CD4-positive, alpha-beta T cell treated with Interleukin-2 at 100 ng/mL for 4 hours (primary cell): ENCODE measurements around the gene USP48.
A peak's percentile ranks its signal among the peaks of the same experiment; 100 is the strongest.
"Not testable (repeated sequence)": the region's sequence is repeated elsewhere in the genome, so short reads cannot be mapped to it uniquely, and the experiment has no call there.

Experiments used
- DNase-seq: peaks from one replicate; pipeline ENCODE4 v3.0.0-alpha.2; 2020; ENCODE audit warnings: low spot score

USP48 gene, protein sequence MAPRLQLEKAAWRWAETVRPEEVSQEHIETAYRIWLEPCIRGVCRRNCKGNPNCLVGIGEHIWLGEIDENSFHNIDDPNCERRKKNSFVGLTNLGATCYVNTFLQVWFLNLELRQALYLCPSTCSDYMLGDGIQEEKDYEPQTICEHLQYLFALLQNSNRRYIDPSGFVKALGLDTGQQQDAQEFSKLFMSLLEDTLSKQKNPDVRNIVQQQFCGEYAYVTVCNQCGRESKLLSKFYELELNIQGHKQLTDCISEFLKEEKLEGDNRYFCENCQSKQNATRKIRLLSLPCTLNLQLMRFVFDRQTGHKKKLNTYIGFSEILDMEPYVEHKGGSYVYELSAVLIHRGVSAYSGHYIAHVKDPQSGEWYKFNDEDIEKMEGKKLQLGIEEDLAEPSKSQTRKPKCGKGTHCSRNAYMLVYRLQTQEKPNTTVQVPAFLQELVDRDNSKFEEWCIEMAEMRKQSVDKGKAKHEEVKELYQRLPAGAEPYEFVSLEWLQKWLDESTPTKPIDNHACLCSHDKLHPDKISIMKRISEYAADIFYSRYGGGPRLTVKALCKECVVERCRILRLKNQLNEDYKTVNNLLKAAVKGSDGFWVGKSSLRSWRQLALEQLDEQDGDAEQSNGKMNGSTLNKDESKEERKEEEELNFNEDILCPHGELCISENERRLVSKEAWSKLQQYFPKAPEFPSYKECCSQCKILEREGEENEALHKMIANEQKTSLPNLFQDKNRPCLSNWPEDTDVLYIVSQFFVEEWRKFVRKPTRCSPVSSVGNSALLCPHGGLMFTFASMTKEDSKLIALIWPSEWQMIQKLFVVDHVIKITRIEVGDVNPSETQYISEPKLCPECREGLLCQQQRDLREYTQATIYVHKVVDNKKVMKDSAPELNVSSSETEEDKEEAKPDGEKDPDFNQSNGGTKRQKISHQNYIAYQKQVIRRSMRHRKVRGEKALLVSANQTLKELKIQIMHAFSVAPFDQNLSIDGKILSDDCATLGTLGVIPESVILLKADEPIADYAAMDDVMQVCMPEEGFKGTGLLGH

DNA sequence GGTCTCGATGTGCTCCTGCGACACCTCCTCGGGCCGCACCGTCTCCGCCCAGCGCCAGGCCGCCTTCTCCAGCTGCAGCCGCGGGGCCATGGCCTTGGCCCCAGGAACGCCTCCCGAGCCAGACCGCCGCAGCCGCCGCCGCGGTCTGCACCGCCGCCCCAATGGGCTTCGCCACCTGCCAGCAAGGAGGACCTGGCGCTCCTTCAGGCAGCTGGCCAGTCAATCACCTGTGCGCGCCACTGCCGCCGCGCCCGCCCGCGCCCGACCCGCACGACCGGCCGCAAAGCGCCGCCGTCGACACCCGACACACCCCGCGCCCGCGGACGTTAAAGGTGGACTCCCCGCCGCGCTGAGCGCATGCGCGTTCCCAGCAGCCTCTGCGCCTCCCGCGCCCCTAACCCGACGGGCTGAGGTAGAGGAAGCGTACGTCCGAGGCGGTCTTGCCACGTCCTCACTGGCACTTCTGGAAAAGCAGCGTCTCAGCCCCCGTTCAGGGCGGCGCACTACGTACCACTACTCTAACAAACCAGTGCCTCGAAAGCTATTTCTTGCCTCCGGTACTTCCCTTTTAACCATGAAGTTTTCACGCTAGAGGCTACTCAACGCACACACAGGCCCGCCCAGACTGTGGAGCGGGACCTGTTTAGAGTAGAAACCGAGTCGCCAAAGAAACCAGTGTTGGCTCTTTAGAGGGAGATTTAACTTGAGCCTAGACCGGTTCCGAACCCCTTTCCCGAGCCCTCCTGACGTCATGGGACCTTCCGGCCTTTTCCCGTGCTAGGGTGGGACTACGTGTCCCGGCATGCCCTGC lies at the start of gene USP48:
Gene USP48, minus strand, starts transcription at position 282 of the 811 bp plus-strand sequence. Its CDS starts 192 bp downstream, at position 90.
- peak; percentile 97 for DNase-seq

DNA sequence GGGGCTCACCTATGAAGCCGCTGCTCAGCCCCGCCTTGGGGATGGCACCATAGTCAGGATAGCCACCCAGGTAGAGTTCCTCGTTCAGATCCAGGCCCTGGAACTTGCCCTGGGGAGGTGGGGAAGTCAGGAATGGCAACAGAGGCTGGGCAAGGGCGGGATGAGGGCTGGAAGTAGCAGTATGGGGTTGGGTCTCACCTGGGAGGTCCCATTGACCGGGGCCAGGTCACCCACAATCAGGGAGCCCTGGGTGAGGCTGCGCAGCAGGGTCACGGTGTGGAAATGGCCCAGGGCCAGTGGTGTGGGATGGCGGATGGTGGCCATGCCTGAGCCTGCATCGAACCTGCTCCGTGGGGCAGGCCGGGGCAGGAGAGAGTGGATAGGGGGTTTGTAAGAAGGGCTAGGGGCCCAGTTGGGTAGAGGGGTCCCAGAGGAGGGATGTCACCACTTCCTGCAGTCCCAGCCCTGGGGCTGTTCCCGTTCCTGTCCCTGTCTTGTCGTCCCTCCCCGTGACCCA lies 48.6 kb upstream of the USP48 start:
- DNase-seq = no peak

DNA sequence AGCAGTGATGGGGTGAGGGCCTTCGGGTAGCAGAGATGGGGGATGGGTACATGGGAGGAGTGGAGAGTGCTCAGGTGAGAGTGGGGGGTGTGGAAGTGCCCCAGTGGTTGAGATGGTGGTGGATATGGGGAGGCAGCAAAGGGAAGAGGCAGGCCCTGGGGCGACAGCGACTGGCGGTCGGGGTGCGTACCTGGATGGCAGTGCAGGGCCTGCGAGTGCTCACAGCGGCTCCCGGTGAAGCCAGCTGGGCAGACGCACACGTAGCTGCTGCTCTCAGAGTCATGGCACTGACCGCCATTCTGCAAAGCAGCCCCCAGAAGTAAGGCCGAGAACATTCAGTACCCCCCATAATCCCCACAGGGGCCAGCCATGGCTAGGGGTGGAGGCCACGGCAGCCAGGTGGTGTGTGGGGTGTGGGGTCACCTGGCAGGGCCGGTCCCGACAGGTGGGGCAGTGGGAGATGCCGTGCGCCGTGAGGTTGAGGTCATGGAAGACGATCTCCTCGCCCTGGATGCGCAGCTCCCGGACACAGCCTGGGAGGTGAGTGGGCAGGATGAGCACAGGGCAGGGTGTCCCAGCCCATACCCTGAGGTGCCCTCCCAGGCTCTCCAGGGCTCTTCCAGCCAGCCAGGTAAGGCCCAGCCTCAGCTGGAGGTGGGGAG lies 48.0 kb upstream of the USP48 start:
- no peak for DNase-seq

DNA sequence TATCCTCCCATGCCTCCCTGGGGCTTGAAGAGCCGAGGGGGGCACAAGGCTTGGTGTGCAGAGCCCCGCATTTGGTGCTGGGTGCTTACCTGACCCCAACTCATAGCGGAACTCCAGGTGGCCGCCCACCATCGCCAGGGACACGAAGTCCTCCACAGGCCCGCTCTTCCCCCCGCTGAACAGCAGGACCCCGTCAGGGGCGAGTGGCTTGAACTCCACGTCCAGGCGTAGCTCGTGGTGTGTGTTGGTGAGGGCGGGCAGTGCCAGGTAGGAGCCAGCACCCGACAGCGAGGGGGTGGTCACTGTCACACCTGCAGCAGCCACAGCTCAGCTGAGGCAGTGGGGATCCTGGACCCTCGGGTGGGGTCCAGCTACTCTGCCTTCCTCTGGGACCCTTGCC lies 46.3 kb upstream of the USP48 start:
- no peak for DNase-seq

DNA sequence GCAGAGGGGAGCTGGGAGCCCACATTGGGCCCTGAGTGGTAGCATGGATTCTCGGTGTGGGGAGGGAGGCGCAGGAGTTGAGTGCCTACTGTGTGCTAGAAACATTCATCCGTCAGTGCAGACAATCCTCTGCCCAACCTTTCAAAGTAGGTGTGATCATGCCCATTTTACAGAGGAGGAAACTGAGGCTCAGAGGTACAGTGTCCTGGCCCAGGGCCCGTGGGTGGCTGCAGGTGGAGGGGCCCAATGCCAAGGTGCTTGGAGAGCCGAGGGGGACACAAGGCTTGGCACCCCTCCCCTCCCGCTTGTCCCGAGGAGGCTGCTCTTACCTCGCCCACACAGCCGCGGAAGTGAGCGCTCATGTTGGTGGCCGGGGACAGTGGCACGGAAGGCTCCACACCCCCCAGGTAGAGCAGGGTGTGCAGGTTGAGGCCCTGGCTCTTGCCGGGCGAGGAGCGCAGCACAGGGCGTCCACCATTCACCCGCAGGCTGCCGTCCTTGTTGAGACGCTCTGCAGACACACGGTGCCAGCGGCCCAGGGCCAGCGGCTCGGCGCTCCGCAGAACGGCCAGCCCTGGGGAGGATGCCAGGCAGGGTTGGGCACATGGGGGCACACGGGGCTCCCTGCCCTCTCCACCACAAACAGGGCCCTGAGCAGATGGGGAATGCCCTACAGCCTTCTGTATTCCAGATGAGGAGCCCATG lies 45.7 kb upstream of the USP48 start:
- DNase-seq = no peak

DNA sequence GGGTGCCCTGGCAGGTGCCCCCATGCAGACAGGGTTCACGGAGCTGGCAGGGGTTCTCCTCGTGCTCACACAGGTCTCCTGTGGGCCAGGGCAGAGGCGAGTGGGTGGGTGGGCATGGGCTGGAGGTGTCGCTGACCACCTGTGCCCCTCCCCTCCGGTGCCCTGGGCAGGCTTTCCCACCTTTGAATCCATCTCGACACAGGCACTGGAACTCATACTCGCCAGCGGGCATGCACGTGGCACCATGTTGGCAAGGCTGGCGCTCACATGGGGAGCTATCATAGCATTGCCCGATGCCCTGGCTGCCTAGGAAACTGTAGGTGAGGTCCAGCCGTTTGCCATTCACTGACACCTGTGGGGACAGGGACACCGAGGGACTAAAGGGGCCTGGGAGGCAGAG lies 45.1 kb upstream of the USP48 start:
- no peak for DNase-seq

DNA sequence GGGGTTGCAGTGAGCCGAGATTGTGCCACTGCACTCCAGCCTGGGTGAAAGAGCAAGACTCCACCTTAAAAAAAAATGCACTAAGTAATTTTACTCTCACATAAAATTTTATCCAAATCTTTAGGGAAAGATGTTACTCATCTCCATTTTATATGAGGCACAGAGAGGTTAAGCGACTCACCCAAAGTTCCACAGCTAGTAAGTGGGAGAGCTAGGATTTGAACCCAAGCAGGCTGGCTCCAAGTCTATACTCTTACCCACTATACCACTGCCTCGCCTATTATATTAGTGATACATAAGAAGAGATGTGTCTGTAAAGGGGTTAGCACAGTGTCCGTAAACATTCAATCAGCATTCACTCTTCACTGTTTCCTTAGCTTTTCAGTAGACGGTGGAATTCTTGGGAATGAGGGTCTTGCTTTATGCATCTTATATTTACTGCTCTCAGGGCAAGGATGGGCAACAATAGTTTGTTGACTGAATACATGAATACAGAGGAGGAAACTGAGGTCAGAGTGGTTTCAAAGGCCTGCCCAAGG lies 44.3 kb upstream of the USP48 start:
- no peak for DNase-seq

DNA sequence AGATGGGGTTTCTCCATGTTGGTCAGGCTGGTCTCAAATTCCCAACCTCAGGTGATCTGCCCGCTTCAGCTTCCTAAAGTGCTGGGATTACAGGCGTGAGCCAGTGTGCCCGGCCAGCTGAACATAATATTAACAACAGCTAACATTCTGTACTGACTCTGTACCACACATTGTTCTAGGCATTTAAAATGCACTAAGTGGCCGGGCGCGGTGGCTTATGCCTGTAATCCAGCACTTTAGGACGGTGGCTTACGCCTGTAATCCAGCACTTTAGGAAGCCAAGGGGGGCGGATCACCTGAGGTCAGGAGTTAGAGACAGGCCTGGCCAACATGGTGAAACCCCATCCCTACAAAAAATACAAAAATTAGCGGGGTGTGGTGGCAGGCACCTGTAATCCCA lies 43.7 kb upstream of the USP48 start:
- not testable (repeated sequence) for DNase-seq

DNA sequence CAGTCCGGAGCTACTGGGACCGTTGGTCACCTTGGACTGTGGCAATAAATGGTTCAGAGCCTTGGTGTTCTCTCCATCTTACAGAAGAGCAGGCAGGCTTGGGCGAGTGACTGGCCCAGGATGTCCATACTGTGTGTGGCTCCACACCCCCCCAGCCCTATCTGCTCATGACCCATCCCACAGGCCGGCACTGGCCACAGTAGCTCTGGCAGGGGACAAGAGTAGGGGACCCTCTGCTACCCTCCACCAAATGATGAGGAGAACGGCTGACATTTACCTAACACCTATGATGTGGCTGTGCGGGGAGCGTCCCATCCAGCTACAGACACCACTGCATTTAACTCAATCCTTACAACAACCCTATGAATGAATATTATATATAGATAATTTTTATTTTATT lies 42.4 kb upstream of the USP48 start:
- DNase-seq = no peak

DNA sequence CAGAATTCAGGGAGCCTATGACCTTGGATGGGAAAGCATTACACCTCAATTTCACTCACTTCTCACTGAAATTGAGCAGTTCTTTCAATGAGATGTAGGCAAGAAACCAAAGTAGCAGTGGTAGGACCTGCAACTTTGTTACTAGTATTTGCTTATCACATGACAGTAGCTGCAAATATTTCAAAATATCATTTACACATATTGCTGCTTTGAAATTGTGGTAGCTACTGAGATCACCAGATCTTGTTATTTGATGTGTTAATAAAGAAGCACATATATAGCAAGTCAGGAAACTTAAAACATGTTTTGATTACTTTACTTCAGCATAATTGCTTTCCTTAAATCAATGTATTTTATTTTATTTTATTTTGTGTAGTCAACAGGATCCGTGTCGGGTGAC lies 42.0 kb upstream of the USP48 start:
- DNase-seq = no peak

DNA sequence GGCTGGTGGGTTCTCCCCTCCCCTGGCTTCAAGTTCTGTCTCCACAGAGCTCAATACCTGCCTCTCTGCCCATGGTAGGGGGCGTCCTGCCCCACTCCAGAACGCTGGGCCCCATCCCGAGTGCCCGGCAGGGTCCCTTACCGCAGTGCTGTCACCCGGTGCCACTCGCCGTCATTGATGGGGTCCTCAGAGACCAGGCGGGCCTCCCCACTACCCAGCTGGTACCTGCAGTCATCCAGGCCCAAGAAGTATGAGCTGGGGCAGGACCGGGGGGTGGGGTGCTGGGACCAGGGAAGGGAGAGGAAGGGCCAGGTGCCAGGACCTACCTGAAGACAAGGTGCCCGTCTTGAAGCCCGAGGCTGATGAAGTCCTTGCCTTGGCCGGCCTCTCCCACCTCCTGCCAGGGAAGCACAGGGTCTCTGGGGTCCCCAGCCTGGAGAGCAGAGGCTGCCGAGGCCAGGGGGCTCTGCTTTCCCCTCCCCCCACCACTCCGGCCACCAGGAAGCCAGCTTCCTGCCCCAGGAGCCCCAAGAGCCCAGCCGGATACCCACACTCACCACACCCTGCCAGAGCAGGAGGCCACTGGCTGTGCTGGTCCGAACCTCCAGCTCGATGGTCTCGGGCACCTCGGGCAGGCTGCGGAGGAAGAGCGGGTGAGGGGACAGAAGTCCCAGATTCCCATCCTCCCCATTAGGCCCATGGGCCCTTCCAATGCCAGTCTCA lies 41.2 kb upstream of the USP48 start:
- no peak for DNase-seq

DNA sequence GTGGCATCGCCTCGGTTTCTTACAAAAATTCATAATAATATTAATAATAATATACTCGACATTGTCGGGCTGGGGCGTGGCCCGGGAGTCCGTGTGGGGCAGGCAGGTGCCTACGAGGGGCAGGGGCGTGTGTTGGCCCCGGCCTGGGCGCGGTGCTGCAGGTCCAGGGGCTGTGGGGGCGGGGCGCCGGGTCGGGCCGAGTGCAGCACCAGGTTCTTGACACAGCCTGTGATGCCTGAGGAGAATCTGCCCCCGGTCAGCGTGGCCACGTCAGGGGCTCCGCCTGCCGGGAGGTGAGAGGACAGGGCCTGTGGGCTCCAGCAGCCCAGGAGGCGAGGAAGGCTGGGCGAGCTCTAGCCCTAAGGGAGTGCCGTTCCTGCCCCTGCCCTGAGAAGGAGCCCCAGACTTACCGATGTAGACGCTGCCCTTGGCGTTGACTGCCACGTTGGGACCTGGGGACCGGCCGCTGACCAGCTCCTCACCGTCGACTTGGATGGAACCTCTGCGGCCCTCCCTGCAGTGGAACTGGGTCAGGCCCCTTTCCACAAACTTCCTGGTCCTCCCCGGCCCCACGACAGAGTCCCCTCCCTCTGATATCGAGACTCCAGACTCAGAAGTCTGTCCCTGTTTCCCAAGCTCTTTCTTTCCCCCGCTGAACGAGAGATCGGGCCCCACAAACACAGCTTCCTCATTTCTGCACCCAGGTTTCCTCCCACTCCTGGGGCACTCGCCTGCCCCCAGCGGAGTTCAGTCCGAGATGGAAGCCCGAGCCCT lies 40.4 kb upstream of the USP48 start:
- DNase-seq = no peak

DNA sequence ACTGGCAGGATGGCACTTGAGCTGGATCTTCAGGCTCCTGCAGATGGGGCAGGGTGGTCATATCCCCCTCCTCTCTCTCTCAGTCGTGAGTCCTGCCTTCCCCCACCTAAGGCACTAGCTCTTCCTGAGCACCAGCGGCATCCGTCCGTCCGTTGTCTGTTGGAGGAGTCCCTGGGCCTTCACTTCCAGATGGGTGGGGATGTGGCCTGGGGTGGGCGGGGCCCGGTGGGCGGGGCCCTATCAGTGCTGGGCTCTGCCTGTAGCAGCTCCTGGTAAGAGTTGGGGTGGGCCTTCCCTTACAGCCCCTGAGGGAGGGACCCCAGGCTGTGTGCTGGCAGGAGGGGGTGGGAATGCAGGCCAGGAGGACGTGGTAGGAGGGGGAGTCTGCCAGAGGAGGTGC lies 39.4 kb upstream of the USP48 start:
- DNase-seq = no peak

DNA sequence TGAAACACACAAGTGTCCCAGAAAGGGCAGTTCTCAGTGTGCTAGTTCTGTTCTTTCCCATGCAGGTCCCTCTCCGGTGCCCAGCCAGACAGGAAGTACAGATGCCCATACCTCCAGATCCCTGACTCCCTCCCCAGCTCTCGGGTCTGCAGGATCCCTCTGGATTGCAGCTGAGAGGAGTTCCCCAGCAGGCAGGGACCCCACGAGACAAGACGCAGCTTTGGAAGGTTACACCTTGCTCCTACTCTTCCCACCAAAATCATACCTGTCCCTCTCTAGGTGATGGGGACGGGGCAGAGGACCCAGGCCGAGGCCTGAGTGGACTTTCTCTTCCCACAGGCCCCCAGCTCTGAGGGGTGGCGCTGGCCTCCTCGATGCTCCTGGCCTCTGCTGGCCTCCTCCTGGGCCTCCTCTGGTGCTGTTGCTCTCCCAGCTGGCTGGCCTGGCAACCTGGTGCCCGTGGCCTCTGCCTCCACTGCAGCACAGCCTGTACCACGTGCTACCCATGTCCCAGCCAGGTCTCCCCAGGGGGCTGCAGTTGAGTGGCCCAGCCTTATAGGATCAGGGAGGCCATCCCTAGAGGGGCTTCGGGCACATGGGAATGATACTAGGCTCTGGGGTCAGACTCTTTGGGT lies 38.6 kb upstream of the USP48 start:
- no peak for DNase-seq

DNA sequence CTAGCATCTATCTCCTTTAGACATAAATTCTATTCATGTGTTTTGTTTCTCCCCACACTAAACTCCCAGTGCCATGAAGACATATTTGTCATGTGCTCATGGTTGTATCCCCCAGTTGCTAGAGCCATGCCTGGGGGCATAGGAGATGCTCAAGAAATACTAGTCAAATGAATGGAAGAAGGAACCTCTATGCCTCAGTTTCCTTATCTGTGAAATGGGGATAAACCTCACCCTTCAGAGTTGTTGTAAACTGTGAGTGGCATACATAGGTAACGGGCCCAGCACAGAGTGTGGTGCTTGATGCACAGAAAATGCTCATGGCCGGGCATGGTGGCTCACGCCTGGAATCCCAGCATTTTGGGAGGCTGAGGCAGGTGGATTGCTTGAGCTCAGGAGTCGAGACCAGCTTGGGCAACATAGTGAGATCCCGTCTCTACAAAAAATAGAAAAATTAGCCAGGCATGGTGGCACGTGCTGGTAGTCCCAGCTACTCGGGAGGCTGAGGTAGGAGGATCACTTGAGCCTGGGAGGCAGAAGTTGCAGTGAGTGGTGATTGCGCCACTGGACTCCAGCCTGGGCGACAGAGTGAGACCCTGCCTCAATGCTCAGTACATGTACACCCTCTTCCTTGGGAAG lies 37.8 kb upstream of the USP48 start:
- no peak for DNase-seq

DNA sequence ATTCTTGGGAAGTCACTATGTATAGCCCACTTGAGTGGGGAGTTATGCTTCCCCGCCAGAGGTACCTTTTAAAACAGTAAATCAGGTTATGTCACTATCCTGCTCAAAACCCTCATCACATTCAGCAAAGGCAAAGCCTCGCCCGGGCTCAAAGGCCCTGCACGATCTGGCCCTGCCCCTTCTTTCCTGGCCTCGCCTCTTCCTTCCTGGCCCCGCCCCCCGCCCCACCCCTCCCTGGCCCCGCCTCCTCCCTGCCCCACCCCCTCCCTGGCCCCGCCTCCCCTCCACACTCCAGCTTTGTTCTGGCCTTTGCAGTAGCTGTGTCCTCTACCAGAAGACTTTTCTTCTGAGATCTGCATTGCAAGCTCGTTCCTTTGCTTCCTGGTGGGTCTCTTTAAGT lies 35.7 kb upstream of the USP48 start:
- peak; percentile 4 for DNase-seq

DNA sequence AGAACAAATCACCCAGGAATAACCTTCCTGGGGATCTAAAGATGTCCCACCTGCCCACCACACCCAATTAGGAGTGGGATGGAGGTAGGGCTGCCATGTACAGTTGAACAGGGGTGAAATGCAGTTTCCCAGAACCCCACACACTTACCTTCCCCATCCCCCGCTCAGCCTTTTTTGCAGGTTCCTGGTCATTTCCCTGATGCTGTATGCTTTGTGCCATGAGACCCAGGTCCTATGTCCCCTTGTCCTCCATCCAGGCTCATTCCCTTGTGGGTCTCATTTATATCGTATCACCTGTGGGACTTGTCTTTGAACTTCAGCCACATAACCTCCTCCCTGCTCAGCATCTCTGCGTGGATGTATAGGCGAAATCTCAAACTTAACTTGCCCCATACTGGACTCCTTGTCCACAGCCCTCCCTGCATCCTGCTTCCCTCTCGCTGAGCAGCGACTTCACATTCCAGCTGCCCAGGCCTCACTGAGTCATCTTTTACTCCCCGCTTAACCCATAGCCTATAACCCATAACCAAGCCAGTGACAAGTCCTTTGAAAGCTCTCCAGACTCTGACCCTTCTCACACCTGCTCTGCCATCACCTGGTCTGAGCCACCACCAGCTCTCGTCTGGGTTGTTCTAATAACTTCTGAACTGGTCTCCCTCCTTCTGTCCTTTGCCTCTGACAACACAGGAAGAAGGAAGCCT lies 33.8 kb upstream of the USP48 start:
- DNase-seq = no peak
